ENCODE data around the gene KRT74.

Gene KRT74

DNA sequence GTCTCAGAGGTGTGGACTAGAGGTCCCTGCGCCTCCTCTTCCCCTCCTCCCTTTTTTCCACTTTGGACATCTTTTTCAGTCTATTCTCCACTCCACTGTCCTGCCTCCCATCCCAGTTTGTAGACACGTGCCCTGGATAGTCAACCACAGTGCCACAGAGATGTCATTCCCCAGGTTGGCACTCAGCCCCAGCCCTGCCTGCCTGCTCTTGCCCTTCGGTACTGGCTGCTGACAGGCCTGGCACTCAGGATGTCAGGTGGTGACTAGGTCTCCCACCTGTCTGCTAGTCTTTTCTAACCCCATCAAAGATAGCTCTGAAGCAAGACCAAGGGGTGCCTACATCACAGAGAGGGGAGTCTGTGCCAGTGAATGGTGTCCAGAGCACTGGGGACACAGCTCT lies 36.5 kb downstream of the KRT74 start:
- no peak for FAIRE-seq
- TF ChIP-seq SPI1 (IDR thresholded peaks at IDR 0.05; ENCODE audit: low read depth, low read length) (no peak), TAF1 (IDR thresholded peaks at IDR 0.05; ENCODE audit: low read depth, low read length) (no peak), PAX5 (IDR thresholded peaks at IDR 0.05; ENCODE audit: insufficient read depth, low read length, severe bottlenecking) (no peak), POLR2AphosphoS5 (IDR thresholded peaks at IDR 0.05; ENCODE audit: low read depth, low read length) (no peak), POLR2A (IDR thresholded peaks at IDR 0.05; ENCODE audit: low read depth, low read length) (no peak), POU2F2 (IDR thresholded peaks at IDR 0.05; ENCODE audit: low read depth, low read length) (no peak)
- DNase-seq (ENCODE audit: insufficient read length, low spot score), result no peak

- no peak for DNase-seq (ENCODE audit: insufficient read length, low spot score)
- TF ChIP-seq POLR2AphosphoS5 (IDR thresholded peaks at IDR 0.05; ENCODE audit: low read depth, low read length) (no peak), POU2F2 (IDR thresholded peaks at IDR 0.05; ENCODE audit: low read depth, low read length) (no peak), TAF1 (IDR thresholded peaks at IDR 0.05; ENCODE audit: low read depth, low read length) (no peak), PAX5 (IDR thresholded peaks at IDR 0.05; ENCODE audit: insufficient read depth, low read length, severe bottlenecking) (no peak), POLR2A (IDR thresholded peaks at IDR 0.05; ENCODE audit: low read depth, low read length) (no peak), SPI1 (IDR thresholded peaks at IDR 0.05; ENCODE audit: low read depth, low read length) (no peak)
- no peak for FAIRE-seq
These were observed 38.1 kb downstream of the KRT74 start for GRCh38 chr12:52535574-52535973.

DNA sequence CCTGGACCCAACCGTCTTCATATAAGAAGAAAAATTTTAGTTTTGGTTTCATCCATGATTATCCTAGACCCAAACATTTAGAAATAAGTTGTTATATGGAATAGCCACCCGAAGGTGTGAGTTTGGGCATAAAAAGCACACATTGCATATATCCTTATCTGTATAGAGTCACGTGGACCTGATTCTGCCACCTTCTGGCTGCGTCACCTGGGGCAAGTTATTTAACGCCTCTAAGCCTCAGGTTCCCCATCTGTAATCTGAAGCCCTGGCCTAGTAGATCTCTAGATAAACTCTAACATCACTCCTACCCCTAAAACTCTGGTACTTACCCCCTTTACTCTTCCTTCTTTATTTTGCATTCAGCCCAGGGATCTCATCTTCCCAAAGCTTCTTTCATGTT lies 39.2 kb downstream of the KRT74 start:
- DNase-seq (ENCODE audit: insufficient read length, low spot score) (no peak), FAIRE-seq (no peak)
- no peak for TF ChIP-seq SPI1 (IDR thresholded peaks at IDR 0.05; ENCODE audit: low read depth, low read length)
- TF ChIP-seq POU2F2 (IDR thresholded peaks at IDR 0.05; ENCODE audit: low read depth, low read length), result no peak
- no peak for TF ChIP-seq POLR2AphosphoS5 (IDR thresholded peaks at IDR 0.05; ENCODE audit: low read depth, low read length)
- TF ChIP-seq POLR2A (IDR thresholded peaks at IDR 0.05; ENCODE audit: low read depth, low read length), result no peak

- no peak for FAIRE-seq
These were observed 39.8 kb downstream of the KRT74 start for GRCh38 chr12:52533686-52534470.

DNA sequence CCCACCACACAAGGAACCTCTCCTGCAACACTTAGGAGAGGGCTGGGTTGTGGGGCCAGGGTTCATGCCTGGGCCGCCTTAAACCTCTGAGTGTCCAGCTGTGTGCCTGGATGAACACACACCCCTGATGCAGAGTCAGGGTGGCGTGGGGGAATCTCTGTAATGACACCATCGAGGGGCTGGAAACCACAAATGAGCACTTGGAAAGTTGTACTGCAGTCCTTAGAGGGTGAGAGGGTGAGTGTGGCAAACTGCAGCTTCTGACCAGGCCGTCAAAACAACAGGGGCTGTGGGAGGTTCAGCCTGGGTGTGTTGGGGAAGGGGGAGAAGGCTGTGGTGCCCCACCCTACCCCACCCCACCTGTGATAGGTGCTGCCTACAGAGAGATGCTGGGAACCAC lies 41.0 kb downstream of the KRT74 start:
- FAIRE-seq (no peak), DNase-seq (ENCODE audit: insufficient read length, low spot score) (no peak)
- TF ChIP-seq PAX5 (IDR thresholded peaks at IDR 0.05; ENCODE audit: insufficient read depth, low read length, severe bottlenecking), result no peak
- TF ChIP-seq SPI1 (IDR thresholded peaks at IDR 0.05; ENCODE audit: low read depth, low read length), result no peak
- no peak for TF ChIP-seq TAF1 (IDR thresholded peaks at IDR 0.05; ENCODE audit: low read depth, low read length)
- no peak for TF ChIP-seq POLR2AphosphoS5 (IDR thresholded peaks at IDR 0.05; ENCODE audit: low read depth, low read length)
- TF ChIP-seq POU2F2 (IDR thresholded peaks at IDR 0.05; ENCODE audit: low read depth, low read length), result no peak
- TF ChIP-seq POLR2A (IDR thresholded peaks at IDR 0.05; ENCODE audit: low read depth, low read length), result no peak

More at GRCh38 chr12:52533686-52534470, 39.8 kb downstream of the KRT74 start:
- TF ChIP-seq POLR2A (IDR thresholded peaks at IDR 0.05; ENCODE audit: low read depth, low read length) (no peak), PAX5 (IDR thresholded peaks at IDR 0.05; ENCODE audit: insufficient read depth, low read length, severe bottlenecking) (no peak), SPI1 (IDR thresholded peaks at IDR 0.05; ENCODE audit: low read depth, low read length) (no peak), POLR2AphosphoS5 (IDR thresholded peaks at IDR 0.05; ENCODE audit: low read depth, low read length) (no peak), TAF1 (IDR thresholded peaks at IDR 0.05; ENCODE audit: low read depth, low read length) (no peak), POU2F2 (IDR thresholded peaks at IDR 0.05; ENCODE audit: low read depth, low read length) (no peak)
- DNase-seq (ENCODE audit: insufficient read length, low spot score), result no peak

GRCh38 chr12:52531566-52532300 lies 41.9 kb downstream of the KRT74 start:
- no peak for DNase-seq (ENCODE audit: insufficient read length, low spot score)
- no peak for FAIRE-seq
- TF ChIP-seq POLR2AphosphoS5 (IDR thresholded peaks at IDR 0.05; ENCODE audit: low read depth, low read length) (no peak), SPI1 (IDR thresholded peaks at IDR 0.05; ENCODE audit: low read depth, low read length) (no peak), POLR2A (IDR thresholded peaks at IDR 0.05; ENCODE audit: low read depth, low read length) (no peak), POU2F2 (IDR thresholded peaks at IDR 0.05; ENCODE audit: low read depth, low read length) (no peak), TAF1 (IDR thresholded peaks at IDR 0.05; ENCODE audit: low read depth, low read length) (no peak), PAX5 (IDR thresholded peaks at IDR 0.05; ENCODE audit: insufficient read depth, low read length, severe bottlenecking) (no peak)

GRCh38 chr12:52530905-52531304 lies 42.7 kb downstream of the KRT74 start:
- no peak for TF ChIP-seq SPI1 (IDR thresholded peaks at IDR 0.05; ENCODE audit: low read depth, low read length)
- no peak for TF ChIP-seq POLR2A (IDR thresholded peaks at IDR 0.05; ENCODE audit: low read depth, low read length)
- FAIRE-seq, result no peak
- no peak for DNase-seq (ENCODE audit: insufficient read length, low spot score)

DNA sequence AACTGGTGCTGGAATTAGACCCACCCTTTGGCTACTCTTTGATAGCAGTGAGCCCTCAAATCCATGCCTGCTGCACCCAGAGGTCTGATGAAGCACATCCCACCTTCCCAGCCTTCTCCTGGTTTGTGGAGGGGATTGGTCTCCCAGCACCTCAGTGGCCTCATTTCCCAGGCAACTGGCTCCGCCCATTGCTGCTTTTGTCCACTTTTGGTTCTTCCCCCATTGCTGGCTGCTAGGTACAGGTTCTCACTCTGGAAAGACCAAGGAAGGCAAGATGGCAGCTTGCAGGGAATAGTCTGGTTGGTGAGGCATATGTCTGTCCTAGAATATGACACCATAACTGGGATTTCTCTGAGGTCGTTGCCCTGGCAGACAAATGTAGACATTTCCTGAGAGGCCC lies 43.3 kb downstream of the KRT74 start:
- DNase-seq (ENCODE audit: insufficient read length, low spot score) (no peak), FAIRE-seq (no peak)
- no peak for TF ChIP-seq PAX5 (IDR thresholded peaks at IDR 0.05; ENCODE audit: insufficient read depth, low read length, severe bottlenecking)
- no peak for TF ChIP-seq TAF1 (IDR thresholded peaks at IDR 0.05; ENCODE audit: low read depth, low read length)
- no peak for TF ChIP-seq SPI1 (IDR thresholded peaks at IDR 0.05; ENCODE audit: low read depth, low read length)
- no peak for TF ChIP-seq POLR2AphosphoS5 (IDR thresholded peaks at IDR 0.05; ENCODE audit: low read depth, low read length)
- no peak for TF ChIP-seq POU2F2 (IDR thresholded peaks at IDR 0.05; ENCODE audit: low read depth, low read length)
- no peak for TF ChIP-seq POLR2A (IDR thresholded peaks at IDR 0.05; ENCODE audit: low read depth, low read length)

- no peak for FAIRE-seq
- no peak for DNase-seq (ENCODE audit: insufficient read length, low spot score)
- TF ChIP-seq SPI1 (IDR thresholded peaks at IDR 0.05; ENCODE audit: low read depth, low read length) (no peak), POLR2AphosphoS5 (IDR thresholded peaks at IDR 0.05; ENCODE audit: low read depth, low read length) (no peak), PAX5 (IDR thresholded peaks at IDR 0.05; ENCODE audit: insufficient read depth, low read length, severe bottlenecking) (no peak), POU2F2 (IDR thresholded peaks at IDR 0.05; ENCODE audit: low read depth, low read length) (no peak), POLR2A (IDR thresholded peaks at IDR 0.05; ENCODE audit: low read depth, low read length) (no peak), TAF1 (IDR thresholded peaks at IDR 0.05; ENCODE audit: low read depth, low read length) (no peak)
These were observed 43.8 kb downstream of the KRT74 start for GRCh38 chr12:52529846-52530245.

Measured in GM12891 (cell line).